Central memory CD4-positive, alpha-beta T cell (primary cell): Measurements from ENCODE around the gene DDX31.
A peak's percentile ranks its signal among the peaks of the same experiment; 100 is the strongest.
"Not testable (repeated sequence)": the region's sequence is repeated elsewhere in the genome, so short reads cannot be mapped to it uniquely, and the experiment has no call there.

Experiments used
- DNase-seq: peaks from one replicate; pipeline ENCODE4 v3.0.0; 2022
- total RNA-seq, 3 experiments: gene quantifications; one replicate each; lab custom pipeline; 2026; lab: John Stamatoyannopoulos, UW

The DDX31 gene
- total RNA-seq = 27.6 to 74.6 (median 30.1) reads per million in 3 experiments

GRCh38 chr9:132669698-132670456 lies at the start of gene DDX31:
Gene DDX31, minus strand, starts transcription at chr9:132669983. Its CDS starts 49 bp downstream, at chr9:132669934.
- peak; percentile 87 for DNase-seq

GRCh38 chr9:132718381-132718928 lies 48.7 kb upstream of the DDX31 start:
- not testable (repeated sequence) for DNase-seq

- no peak for DNase-seq
Observed at GRCh38 chr9:132717326-132717945, 47.7 kb upstream of the DDX31 start.

- no peak for DNase-seq
Observed at GRCh38 chr9:132716007-132716406, 46.2 kb upstream of the DDX31 start.

GRCh38 chr9:132712753-132713152 lies 43.0 kb upstream of the DDX31 start:
- no peak for DNase-seq

GRCh38 chr9:132711846-132712245 lies 42.1 kb upstream of the DDX31 start:
- DNase-seq = no peak

GRCh38 chr9:132711152-132711551 lies 41.4 kb upstream of the DDX31 start:
- not testable (repeated sequence) for DNase-seq

GRCh38 chr9:132710333-132710732 lies 40.5 kb upstream of the DDX31 start:
- no peak for DNase-seq

- DNase-seq = no peak
Observed at GRCh38 chr9:132708769-132709430, 39.1 kb upstream of the DDX31 start.

- no peak for DNase-seq
Observed at GRCh38 chr9:132708239-132708638, 38.5 kb upstream of the DDX31 start.

GRCh38 chr9:132703336-132703735 lies 33.6 kb upstream of the DDX31 start:
- no peak for DNase-seq

- no peak for DNase-seq
Observed at GRCh38 chr9:132702254-132702653, 32.5 kb upstream of the DDX31 start.

GRCh38 chr9:132699956-132700355 lies 30.2 kb upstream of the DDX31 start:
- no peak for DNase-seq

GRCh38 chr9:132698989-132699388 lies 29.2 kb upstream of the DDX31 start:
- no peak for DNase-seq

- no peak for DNase-seq
Observed at GRCh38 chr9:132697230-132697629, 27.4 kb upstream of the DDX31 start.

- DNase-seq = peak; percentile 8
Observed at GRCh38 chr9:132694144-132694543, 24.4 kb upstream of the DDX31 start.

- no peak for DNase-seq
Observed at GRCh38 chr9:132690696-132691095, 20.9 kb upstream of the DDX31 start.

GRCh38 chr9:132683873-132684272 lies 14.1 kb upstream of the DDX31 start:
- no peak for DNase-seq

GRCh38 chr9:132681561-132681960 lies 11.8 kb upstream of the DDX31 start:
- no peak for DNase-seq

- DNase-seq = no peak
Observed at GRCh38 chr9:132679946-132680625, 10.3 kb upstream of the DDX31 start.

GRCh38 chr9:132677976-132678375 lies 8.2 kb upstream of the DDX31 start:
- no peak for DNase-seq

- DNase-seq = no peak
Observed at GRCh38 chr9:132674485-132674884, 4.7 kb upstream of the DDX31 start.

- DNase-seq = peak; percentile 9
Observed at GRCh38 chr9:132673355-132673754, 3.6 kb upstream of the DDX31 start.
